CMK (cell line): ENCODE measurements around the gene MKKS.
"Not testable (repeated sequence)": the region's sequence is repeated elsewhere in the genome, so short reads cannot be mapped to it uniquely, and the experiment has no call there.

Source experiments
- DNase-seq: peaks from one replicate; pipeline ENCODE4 v3.0.0-alpha.2; 2010; ENCODE audit warnings: low read depth

MKKS gene

GRCh38 chr20:10412591-10413408 lies 21.2 kb downstream of the MKKS start:
- DNase-seq: no peak

- no peak for DNase-seq
These were observed 22.3 kb downstream of the MKKS start for GRCh38 chr20:10411673-10412072.

GRCh38 chr20:10408108-10408813 lies 25.8 kb downstream of the MKKS start:
- no peak for DNase-seq

GRCh38 chr20:10404959-10405530 lies 29.0 kb downstream of the MKKS start:
- DNase-seq: no peak

- no peak for DNase-seq
These were observed 29.9 kb downstream of the MKKS start for GRCh38 chr20:10404023-10404628.

GRCh38 chr20:10402938-10403608 lies 30.9 kb downstream of the MKKS start:
- DNase-seq: no peak

GRCh38 chr20:10398834-10399369 lies 35.1 kb downstream of the MKKS start:
- DNase-seq: no peak

GRCh38 chr20:10394752-10395151 lies 39.3 kb downstream of the MKKS start:
- DNase-seq: not testable (repeated sequence)

GRCh38 chr20:10390709-10391108 lies 43.3 kb downstream of the MKKS start:
- DNase-seq: no peak

- DNase-seq: no peak
These were observed 45.4 kb downstream of the MKKS start for GRCh38 chr20:10388597-10388996.

GRCh38 chr20:10387686-10388085 lies 46.3 kb downstream of the MKKS start:
- no peak for DNase-seq

GRCh38 chr20:10385850-10386544 lies 48.0 kb downstream of the MKKS start:
- no peak for DNase-seq

- DNase-seq: no peak
These were observed 52.5 kb downstream of the MKKS start for GRCh38 chr20:10381477-10381876.

GRCh38 chr20:10379761-10380160 lies 54.3 kb downstream of the MKKS start:
- no peak for DNase-seq

GRCh38 chr20:10376270-10377075 lies 57.5 kb downstream of the MKKS start:
- DNase-seq: no peak

- DNase-seq: no peak
These were observed 58.8 kb downstream of the MKKS start for GRCh38 chr20:10375191-10375590.

- no peak for DNase-seq
These were observed 60.0 kb downstream of the MKKS start for GRCh38 chr20:10374036-10374435.

GRCh38 chr20:10371467-10371866 lies 62.6 kb downstream of the MKKS start:
- DNase-seq: no peak

GRCh38 chr20:10370091-10370887 lies 63.7 kb downstream of the MKKS start:
- no peak for DNase-seq

GRCh38 chr20:10369723-10370090 lies 64.3 kb downstream of the MKKS start:
- no peak for DNase-seq
